ENCODE results near the gene CARS1. TPM values are rescaled to one million over a fixed set of nuclear protein-coding genes. Genes with fewer than 3 reads are reported as not detected.

CARS1 gene
- total and polyA plus RNA-seq, 9 of the 15 experiments (the other 6 are each of a cell fraction or from before 2014, with no cell fraction given) = 14.4 to 106 (median 73.6) TPM

DNA sequence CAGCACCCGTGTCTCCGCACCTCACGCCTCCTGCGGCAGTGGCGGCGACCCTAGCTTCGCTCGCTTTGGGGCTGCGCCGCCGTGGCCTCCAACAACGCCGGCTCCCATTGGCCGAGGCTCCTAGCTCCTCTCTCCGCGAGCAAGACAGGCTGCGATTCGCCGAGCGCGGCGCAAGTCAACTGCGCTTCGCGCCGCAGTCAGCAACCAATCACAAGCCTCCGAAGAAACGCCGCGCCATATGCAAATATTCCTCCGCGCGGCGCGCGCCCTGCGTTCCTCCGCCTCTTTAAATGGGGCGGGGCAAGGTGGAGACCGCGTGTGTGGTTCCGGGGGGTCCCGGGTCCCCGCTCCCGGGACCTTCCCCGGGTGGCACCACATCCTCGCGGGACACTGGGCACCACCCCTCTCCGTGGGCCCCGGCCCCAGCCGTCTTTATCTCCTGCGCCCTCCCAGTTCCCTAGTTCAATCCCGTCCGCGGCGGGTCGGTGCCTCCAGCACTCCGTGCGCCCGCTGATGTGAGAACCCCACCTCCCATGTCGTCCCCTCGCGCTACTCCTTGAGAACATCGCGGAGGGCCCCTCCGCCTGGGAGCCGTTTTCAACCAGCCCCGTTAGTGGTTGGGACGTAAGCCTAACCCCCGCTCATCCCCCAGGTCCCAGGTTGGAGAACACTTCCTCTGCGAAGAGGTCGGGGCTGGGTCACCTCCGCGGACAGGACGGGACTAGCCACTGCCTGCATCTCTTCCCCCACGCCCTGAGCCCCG, 64.8 kb downstream of the CARS1 start, which contains the start of gene NAP1L4 (continued):
- TF ChIP-seq, protein P1, sequence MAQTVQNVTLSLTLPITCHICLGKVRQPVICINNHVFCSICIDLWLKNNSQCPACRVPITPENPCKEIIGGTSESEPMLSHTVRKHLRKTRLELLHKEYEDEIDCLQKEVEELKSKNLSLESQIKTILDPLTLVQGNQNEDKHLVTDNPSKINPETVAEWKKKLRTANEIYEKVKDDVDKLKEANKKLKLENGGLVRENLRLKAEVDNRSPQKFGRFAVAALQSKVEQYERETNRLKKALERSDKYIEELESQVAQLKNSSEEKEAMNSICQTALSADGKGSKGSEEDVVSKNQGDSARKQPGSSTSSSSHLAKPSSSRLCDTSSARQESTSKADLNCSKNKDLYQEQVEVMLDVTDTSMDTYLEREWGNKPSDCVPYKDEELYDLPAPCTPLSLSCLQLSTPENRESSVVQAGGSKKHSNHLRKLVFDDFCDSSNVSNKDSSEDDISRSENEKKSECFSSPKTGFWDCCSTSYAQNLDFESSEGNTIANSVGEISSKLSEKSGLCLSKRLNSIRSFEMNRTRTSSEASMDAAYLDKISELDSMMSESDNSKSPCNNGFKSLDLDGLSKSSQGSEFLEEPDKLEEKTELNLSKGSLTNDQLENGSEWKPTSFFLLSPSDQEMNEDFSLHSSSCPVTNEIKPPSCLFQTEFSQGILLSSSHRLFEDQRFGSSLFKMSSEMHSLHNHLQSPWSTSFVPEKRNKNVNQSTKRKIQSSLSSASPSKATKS (CRISPR knock-in tag; IDR thresholded peaks at IDR 0.05) = no peak
- peak; percentile 90 to 96 for TF ChIP-seq MNT (conservative IDR thresholded peaks at IDR 0.05)
- TF ChIP-seq NFE2L1 (tag; IDR thresholded peaks at IDR 0.05; ENCODE audit: borderline replicate concordance, low read depth) = no peak
- TF ChIP-seq CTBP1 (IDR thresholded peaks at IDR 0.05; ENCODE audit: borderline replicate concordance) = peak; percentile 72
- no peak for TF ChIP-seq ZNF766 (CRISPR knock-in tag; conservative IDR thresholded peaks at IDR 0.05)
- TF ChIP-seq KLF13 (tag; IDR thresholded peaks at IDR 0.05; ENCODE audit: borderline replicate concordance, low read depth) = peak; percentile 81
- peak in 1 of 2 experiments; percentile 68; a peak in 2 of 4 replicates for TF ChIP-seq ZNF639 (CRISPR knock-in tag; conservative IDR thresholded peaks at IDR 0.05 in 1 of 2, IDR thresholded peaks at IDR 0.05 in 1 of 2)
- TF ChIP-seq ETV6 (IDR thresholded peaks at IDR 0.05; ENCODE audit: borderline replicate concordance in 1 of 2, low read depth in 2 of 2, low read length in 1 of 2) = no peak; a peak in 1 of 4 replicates
- TF ChIP-seq ETV6 (CRISPR knock-in tag; IDR thresholded peaks at IDR 0.05; ENCODE audit: borderline replicate concordance) = 0 out of 2 replicates have a peak, but pooled peaks have one; percentile 45
- no peak for TF ChIP-seq RNF2 (IDR thresholded peaks at IDR 0.05)
- TF ChIP-seq, protein P2, sequence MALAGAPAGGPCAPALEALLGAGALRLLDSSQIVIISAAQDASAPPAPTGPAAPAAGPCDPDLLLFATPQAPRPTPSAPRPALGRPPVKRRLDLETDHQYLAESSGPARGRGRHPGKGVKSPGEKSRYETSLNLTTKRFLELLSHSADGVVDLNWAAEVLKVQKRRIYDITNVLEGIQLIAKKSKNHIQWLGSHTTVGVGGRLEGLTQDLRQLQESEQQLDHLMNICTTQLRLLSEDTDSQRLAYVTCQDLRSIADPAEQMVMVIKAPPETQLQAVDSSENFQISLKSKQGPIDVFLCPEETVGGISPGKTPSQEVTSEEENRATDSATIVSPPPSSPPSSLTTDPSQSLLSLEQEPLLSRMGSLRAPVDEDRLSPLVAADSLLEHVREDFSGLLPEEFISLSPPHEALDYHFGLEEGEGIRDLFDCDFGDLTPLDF (CRISPR knock-in tag; IDR thresholded peaks at IDR 0.05) = no peak
- no peak for TF ChIP-seq ZZZ3 (IDR thresholded peaks at IDR 0.05)
- no peak for TF ChIP-seq STAT5B (CRISPR knock-in tag; IDR thresholded peaks at IDR 0.05)
- TF ChIP-seq ZC3H4 (CRISPR knock-in tag; IDR thresholded peaks at IDR 0.05; ENCODE audit: borderline replicate concordance) = peak; percentile 68; the same call in 1 of the 2 replicates
- no peak for TF ChIP-seq ZNF175 (CRISPR knock-in tag; IDR thresholded peaks at IDR 0.05; ENCODE audit: low read depth)
- TF ChIP-seq SPI1 (IDR thresholded peaks at IDR 0.05; ENCODE audit: borderline replicate concordance, low read depth, low read length) = peak; percentile 85
- no peak for TF ChIP-seq ZNF165 (CRISPR knock-in tag; IDR thresholded peaks at IDR 0.05; ENCODE audit: borderline replicate concordance)
- no peak for TF ChIP-seq TCF7L2 (IDR thresholded peaks at IDR 0.05; ENCODE audit: low read depth, low read length)
- no peak for TF ChIP-seq ZSCAN32 (CRISPR knock-in tag; IDR thresholded peaks at IDR 0.05)
- no peak for TF ChIP-seq BCL6 (CRISPR knock-in tag; IDR thresholded peaks at IDR 0.05)
- TF ChIP-seq RAD21 (CRISPR knock-in tag; conservative IDR thresholded peaks at IDR 0.05 in 1 of 2, IDR thresholded peaks at IDR 0.05 in 1 of 2) = no peak
